GM12891 (cell line): ENCODE measurements around the gene KCTD1.

Experiments
- PAX5 ChIP-seq: IDR thresholded peaks from 2 replicates; pipeline ENCODE4 v1.6.1; 2011; ENCODE audit warnings: low read length, moderate library complexity, mild to moderate bottlenecking; ENCODE audit not compliant: insufficient read depth, severe bottlenecking
- POLR2A ChIP-seq: IDR thresholded peaks from 2 replicates; pipeline ENCODE4 v1.6.1; 2011; ENCODE audit warnings: low read depth, low read length, control low read depth
- POLR2AphosphoS5 ChIP-seq: IDR thresholded peaks from 2 replicates; pipeline ENCODE4 v1.6.1; 2011; ENCODE audit warnings: low read depth, low read length, control low read depth
- TAF1 ChIP-seq: IDR thresholded peaks from 2 replicates; pipeline ENCODE4 v1.6.1; 2011; ENCODE audit warnings: low read depth, low read length, control low read depth

DNA sequence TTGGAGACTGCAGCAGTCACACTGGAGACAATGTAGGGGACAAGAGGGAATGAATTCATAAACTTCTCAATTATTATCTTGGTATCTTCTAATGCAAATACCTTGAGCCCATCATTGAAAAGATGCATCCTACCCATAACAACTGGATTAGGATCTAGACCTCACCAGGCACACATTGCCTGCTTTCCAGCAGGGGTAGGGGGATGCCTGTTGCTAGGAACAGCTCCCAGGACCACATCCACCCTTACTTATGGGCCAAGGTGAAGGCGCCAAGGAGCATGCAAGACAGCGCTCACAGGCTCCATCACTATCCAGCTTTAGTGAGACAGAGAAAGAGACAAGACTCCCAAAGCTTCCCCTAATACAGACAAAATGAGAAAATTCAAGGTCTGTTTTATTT is 24.4 kb downstream of the KCTD1 start:
- no peak for TF ChIP-seq POLR2A
- no peak for TF ChIP-seq TAF1
- no peak for TF ChIP-seq POLR2AphosphoS5
- no peak for TF ChIP-seq PAX5
